Large intestine (tissue), 3 donors: ENCODE results near the gene KCNJ6. TPM values are rescaled to one million over a fixed set of nuclear protein-coding genes. Genes with fewer than 3 reads are reported as not detected.
A peak's percentile ranks its signal among the peaks of the same experiment; 100 is the strongest.

Experiments
- DNase-seq, 2 donors: peaks; one replicate each; pipeline versions ENCODE4 v3.0.0 to v3.0.0-alpha.2; 2013
- H3K27ac ChIP-seq: one replicate; pipeline ENCODE4 v1.5.1; 2013; ENCODE audit warnings: low read length
- H3K27me3 ChIP-seq: 2 replicates; pipeline ENCODE4 v1.6.1; 2013; ENCODE audit warnings: low read length; ENCODE audit not compliant: control insufficient read depth, insufficient read depth
- H3K36me3 ChIP-seq: 2 replicates; pipeline ENCODE4 v1.6.1; 2013; ENCODE audit warnings: low read length; ENCODE audit not compliant: control insufficient read depth, insufficient read depth
- H3K4me1 ChIP-seq: one replicate; pipeline ENCODE4 v1.6.1; 2013; ENCODE audit warnings: low read length; ENCODE audit not compliant: control insufficient read depth, insufficient read depth
- H3K4me3 ChIP-seq: one replicate; pipeline ENCODE4 v1.5.1; 2013; ENCODE audit warnings: low read length
- H3K9me3 ChIP-seq: one replicate; pipeline ENCODE4 v1.6.1; 2013; ENCODE audit warnings: mild to moderate bottlenecking, low read depth, low read length, moderate library complexity; ENCODE audit not compliant: control insufficient read depth
- WGBS: methylation state at CpG from one replicate; pipeline ENCODE4 v1.1.5; 2013; ENCODE audit warnings: low lambda C conversion rate; ENCODE audit not compliant: insufficient coverage; 5-methylcytosine and 5-hydroxymethylcytosine counted together
- polyA plus RNA-seq: library from polyadenylated mRNA; unstranded; fragments of 120-200 nt; gene quantifications from one replicate; pipeline ENCODE4 v1.2.1, GENCODE V29; 2013

The KCNJ6 gene
- polyA plus RNA-seq, 1 donor: 0.39 TPM

GRCh38 chr21:37566790-37567615, 349.3 kb downstream of the KCNJ6 start:
- Histone ChIP-seq H3K9me3 (peaks cover 6% of the 10 kb centered on the region), H3K36me3 (no peaks in the 10 kb centered on the region), H3K4me3 (no peak overlapping the region), H3K27me3 (no peaks in the 10 kb centered on the region), H3K4me1 (peaks cover 5% of the 10 kb centered on the region), H3K27ac (no peak overlapping the region)
- no CpG with 5 or more reads among the region's 14 CpGs for WGBS
- DNase-seq: no peak

DNA sequence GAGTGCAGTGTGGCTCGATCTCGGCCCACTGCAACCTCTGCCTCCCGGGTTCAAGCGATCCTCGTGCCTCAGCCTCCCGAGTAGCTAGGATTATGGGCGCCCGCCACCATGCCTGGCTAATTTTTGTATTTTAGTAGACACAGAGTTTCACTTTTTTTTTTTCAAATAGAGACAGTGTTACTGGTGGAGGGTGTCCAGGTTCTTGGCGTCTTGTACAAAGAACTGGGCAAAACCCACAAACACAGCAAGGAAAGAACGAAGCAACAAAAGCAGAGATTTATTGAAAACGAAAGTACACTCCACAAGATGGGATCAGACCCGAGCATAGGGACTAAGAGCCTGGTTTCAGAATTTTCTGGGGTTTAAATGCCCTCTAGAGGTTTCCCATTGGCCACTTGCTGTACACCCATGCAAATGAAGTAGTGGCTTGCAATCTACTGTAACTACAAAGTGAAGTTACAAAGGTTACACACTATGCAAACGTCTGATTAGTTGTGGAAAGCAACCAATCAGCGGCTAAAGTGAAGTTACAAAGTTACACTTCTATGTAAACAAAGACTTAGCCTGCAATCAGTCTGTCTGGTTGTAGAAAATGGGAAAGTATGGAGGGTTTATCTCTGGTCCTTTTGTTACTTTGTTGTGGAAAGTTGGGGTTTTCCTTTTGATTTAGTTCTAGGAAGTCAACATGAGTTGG, 350.6 kb downstream of the KCNJ6 start:
- H3K9me3 ChIP-seq: peaks cover 6% of the 10 kb centered on the region
- peak in 1 of 2 donors; percentile 73 for DNase-seq
- H3K27me3 ChIP-seq: no peaks in the 10 kb centered on the region
- no peak overlapping the region for H3K4me3 ChIP-seq
- H3K36me3 ChIP-seq: no peaks in the 10 kb centered on the region
- peaks cover 5% of the 10 kb centered on the region for H3K4me1 ChIP-seq
- 88% methylated on average over 3 of the region's 14 CpGs for WGBS
- H3K27ac ChIP-seq: no peak overlapping the region

GRCh38 chr21:37564924-37565529, 351.2 kb downstream of the KCNJ6 start:
- H3K36me3 ChIP-seq: no peaks in the 10 kb centered on the region
- no peak overlapping the region for H3K27ac ChIP-seq
- no peak for DNase-seq
- H3K27me3 ChIP-seq: no peaks in the 10 kb centered on the region
- WGBS: no CpG with 5 or more reads among the region's 12 CpGs
- H3K4me3 ChIP-seq: no peak overlapping the region
- peaks cover 6% of the 10 kb centered on the region for H3K9me3 ChIP-seq
- H3K4me1 ChIP-seq: peaks cover 5% of the 10 kb centered on the region

DNA sequence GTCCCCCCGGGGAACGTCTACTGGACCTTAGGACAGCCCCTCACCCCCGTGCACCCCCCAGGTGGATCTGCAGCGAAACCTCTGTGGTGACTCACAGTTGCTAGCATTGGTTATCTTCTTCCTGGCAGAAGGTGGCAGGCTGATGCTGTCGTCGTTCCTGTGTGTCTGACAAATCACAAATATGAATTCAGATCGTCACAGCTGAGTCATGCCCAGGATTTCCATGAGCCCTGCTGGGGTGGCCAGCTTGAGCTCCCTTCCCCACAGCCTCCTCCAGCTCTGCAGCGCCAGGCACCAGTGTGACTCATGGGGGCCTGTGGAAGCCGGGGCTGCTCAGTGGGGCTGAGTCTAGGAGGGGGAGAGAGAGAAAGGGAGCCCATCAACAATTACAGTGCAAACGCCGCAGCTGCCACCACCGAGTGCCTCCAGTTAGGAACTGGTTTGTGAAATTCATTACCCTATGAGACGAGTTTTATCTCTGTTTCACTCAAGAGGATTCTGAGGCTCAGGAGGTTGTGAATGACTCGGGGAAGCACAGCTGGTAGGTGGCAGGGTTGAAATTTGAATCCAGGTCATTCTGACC, 351.8 kb downstream of the KCNJ6 start:
- Histone ChIP-seq H3K4me1 (peaks cover 5% of the 10 kb centered on the region), H3K9me3 (peaks cover 6% of the 10 kb centered on the region), H3K27ac (peak overlapping the region; percentile 74), H3K36me3 (no peaks in the 10 kb centered on the region), H3K27me3 (no peaks in the 10 kb centered on the region), H3K4me3 (peak overlapping the region; percentile 60)
- no CpG with 5 or more reads among the region's 14 CpGs for WGBS
- DNase-seq: peak; percentile 50 to 81

- Histone ChIP-seq H3K4me3 (peak overlapping the region; percentile 60), H3K27me3 (no peaks in the 10 kb centered on the region), H3K27ac (peak overlapping the region; percentile 74), H3K36me3 (no peaks in the 10 kb centered on the region), H3K4me1 (peaks cover 5% of the 10 kb centered on the region), H3K9me3 (peaks cover 6% of the 10 kb centered on the region)
- DNase-seq: peak; percentile 92 to 94
- no CpG with 5 or more reads among the region's 67 CpGs for WGBS
Measured at GRCh38 chr21:37563641-37564340, 352.5 kb downstream of the KCNJ6 start.

DNA sequence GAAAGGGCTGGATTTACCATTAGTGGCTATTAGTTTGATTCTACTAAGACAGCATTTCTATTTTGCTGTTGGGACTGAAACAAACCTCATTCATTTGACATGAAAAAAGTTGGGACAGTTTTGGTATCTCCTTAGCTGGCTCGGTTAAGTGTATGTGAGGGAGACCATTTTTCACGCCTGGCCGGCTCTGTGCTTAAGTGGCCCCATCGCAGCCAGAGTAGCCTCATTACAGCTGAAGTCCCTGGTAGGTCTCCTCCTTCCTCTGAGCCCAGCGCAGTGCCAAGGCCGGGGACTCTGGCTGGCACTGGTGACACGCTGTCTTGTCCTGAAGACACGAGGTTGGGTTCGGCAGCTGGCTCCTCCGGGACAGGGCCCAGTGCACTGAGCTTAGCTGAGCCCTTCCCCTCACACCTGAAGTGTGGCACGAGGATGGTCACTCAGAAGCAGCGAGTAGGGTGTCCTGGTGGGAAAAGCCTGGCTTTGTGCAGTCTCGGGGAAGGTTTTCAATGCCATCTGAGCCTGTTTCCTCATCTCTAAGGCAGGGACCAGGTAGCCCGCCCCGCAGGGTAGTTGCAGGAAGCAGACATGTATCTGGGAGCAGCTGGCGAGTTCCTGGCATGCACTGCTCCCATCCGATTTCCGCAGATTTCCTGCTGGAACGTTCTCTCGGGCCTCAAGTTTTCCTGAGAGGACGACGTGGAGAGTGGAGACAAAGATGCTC, 353.2 kb downstream of the KCNJ6 start:
- H3K27me3 ChIP-seq: no peaks in the 10 kb centered on the region
- peak overlapping the region; percentile 60 for H3K4me3 ChIP-seq
- no peaks in the 10 kb centered on the region for H3K36me3 ChIP-seq
- peak overlapping the region; percentile 33 for H3K27ac ChIP-seq
- H3K9me3 ChIP-seq: peaks cover 6% of the 10 kb centered on the region
- WGBS: no CpG with 5 or more reads among the region's 22 CpGs
- no peak for DNase-seq
- H3K4me1 ChIP-seq: peaks cover 5% of the 10 kb centered on the region

DNA sequence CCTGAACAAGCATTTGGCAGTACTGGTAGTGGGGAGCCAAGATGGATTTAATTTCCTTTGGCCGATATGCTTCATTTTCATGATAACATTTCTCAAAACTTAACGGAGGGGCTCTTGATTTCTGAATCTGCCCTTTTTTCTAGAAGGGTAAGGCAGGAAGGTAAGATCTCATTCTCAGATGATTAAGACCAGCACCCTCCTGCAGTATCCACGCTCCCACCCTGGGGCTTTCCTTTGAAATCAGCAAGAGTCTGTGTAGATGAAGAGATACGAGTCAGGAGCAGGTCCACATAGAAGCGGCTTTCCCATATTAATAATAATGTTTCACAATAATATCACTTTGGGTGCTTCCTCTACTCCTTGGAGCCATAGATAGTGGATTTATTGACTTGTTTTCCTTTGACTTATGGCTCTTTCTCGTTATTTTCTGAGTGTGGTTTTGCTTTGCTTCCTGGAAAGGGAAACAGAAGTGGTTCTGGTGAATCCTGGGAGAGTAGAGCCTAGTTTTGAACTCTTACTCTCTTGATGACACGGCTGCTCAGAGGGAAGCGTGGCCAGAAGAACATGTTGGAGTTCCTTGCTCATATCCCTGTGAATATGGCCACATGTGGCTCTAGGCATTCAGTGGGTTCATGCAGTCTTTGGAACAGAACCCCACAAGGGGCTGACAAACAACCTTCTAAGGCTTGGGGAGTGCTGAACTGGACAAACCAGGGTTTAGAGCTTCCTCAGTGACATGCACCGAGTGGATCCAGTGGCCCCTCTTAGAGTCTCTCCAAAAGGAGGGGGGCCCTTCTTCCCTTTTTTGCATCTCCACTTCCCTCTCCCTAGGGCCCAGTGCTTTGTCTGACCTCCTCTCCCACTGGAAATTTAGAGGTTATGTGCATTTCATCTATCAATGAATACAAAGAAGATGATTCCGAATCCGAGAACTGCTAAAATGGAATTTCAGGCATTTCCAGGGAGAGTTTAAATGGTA, 354.0 kb downstream of the KCNJ6 start:
- Histone ChIP-seq H3K36me3 (no peaks in the 10 kb centered on the region), H3K27me3 (no peaks in the 10 kb centered on the region), H3K9me3 (peaks cover 6% of the 10 kb centered on the region), H3K27ac (no peak overlapping the region), H3K4me3 (no peak overlapping the region), H3K4me1 (peaks cover 5% of the 10 kb centered on the region)
- 100% methylated on average over 2 of the region's 11 CpGs for WGBS
- DNase-seq: no peak

- H3K36me3 ChIP-seq: no peaks in the 10 kb centered on the region
- no peak overlapping the region for H3K27ac ChIP-seq
- no CpG with 5 or more reads among the region's 7 CpGs for WGBS
- no peaks in the 10 kb centered on the region for H3K27me3 ChIP-seq
- no peak overlapping the region for H3K4me3 ChIP-seq
- DNase-seq: no peak
- peaks cover 5% of the 10 kb centered on the region for H3K4me1 ChIP-seq
- H3K9me3 ChIP-seq: peaks cover 6% of the 10 kb centered on the region
Measured at GRCh38 chr21:37561506-37561905, 354.8 kb downstream of the KCNJ6 start.

GRCh38 chr21:37560385-37560784, 355.9 kb downstream of the KCNJ6 start:
- Histone ChIP-seq H3K4me3 (no peak overlapping the region), H3K27ac (no peak overlapping the region), H3K27me3 (no peaks in the 10 kb centered on the region), H3K4me1 (peaks cover 5% of the 10 kb centered on the region), H3K9me3 (peaks cover 6% of the 10 kb centered on the region), H3K36me3 (no peaks in the 10 kb centered on the region)
- DNase-seq: no peak
- WGBS: no CpG with 5 or more reads among the region's 5 CpGs
